Activated B cell treated with CpG ODN at 0.5 μM for 24 hours (primary cell): ENCODE data around the gene FUZ. TPM values are rescaled to one million over a fixed set of nuclear protein-coding genes. Genes with fewer than 3 reads are reported as not detected.
"Not testable (repeated sequence)": the region's sequence is repeated elsewhere in the genome, so short reads cannot be mapped to it uniquely, and the experiment has no call there.

Source experiments
- ATAC-seq: fragments of 200-7000 bp; cut with Tn5 transposase; one replicate; pipeline ENCODE4 v1.10.0; 2021; ENCODE audit warnings: low read depth, mild to moderate bottlenecking, moderate library complexity
- CTCF ChIA-PET: fragments of 350-600 bp; sonication (Branson Sonifier 250); formaldehyde crosslinking; loops from one replicate; lab custom pipeline; 2021; ENCODE audit warnings: antibody characterized with exemption; lab: Charles Lee
- POLR2A ChIA-PET: fragments of 350-600 bp; sonication (Branson Sonifier 250); formaldehyde crosslinking; loops from one replicate; lab custom pipeline; 2021; ENCODE audit warnings: antibody characterized with exemption; lab: Charles Lee
- DNase-seq: peaks from one replicate; pipeline ENCODE4 v3.0.0; 2022
- H3K27ac Mint-ChIP-seq: one replicate; pipeline ENCODE4 v1.8.0; 2020; ENCODE audit warnings: mixed read lengths
- H3K27me3 Mint-ChIP-seq: one replicate; pipeline ENCODE4 v1.8.0; 2021; ENCODE audit warnings: mixed read lengths
- H3K36me3 Mint-ChIP-seq: one replicate; pipeline ENCODE4 v1.8.0; 2021; ENCODE audit warnings: low read depth, mixed read lengths
- H3K4me1 Mint-ChIP-seq: one replicate; pipeline ENCODE4 v1.8.0; 2021; ENCODE audit warnings: mixed read lengths
- H3K4me3 Mint-ChIP-seq: one replicate; pipeline ENCODE4 v1.8.0; 2020; ENCODE audit warnings: mild to moderate bottlenecking, mixed read lengths
- H3K9me3 Mint-ChIP-seq: one replicate; pipeline ENCODE4 v1.8.0; 2020; ENCODE audit warnings: mixed read lengths
- CTCF ChIP-seq: fragments of 200-600 bp; IDR thresholded peaks from one replicate; pipeline ENCODE4 v1.8.0; 2022; ENCODE audit warnings: antibody characterized with exemption, mild to moderate bottlenecking
- intact Hi-C: fragments of 100-400 bp; cut with micrococcal nuclease; formaldehyde crosslinking; loops from one replicate; pipeline ENCODE4 v1.15.1; 2024
- total RNA-seq: library from RNA; stranded (reverse); gene quantifications from 2 replicates; pipeline ENCODE4 v1.2.3, GENCODE V29; 2022

FUZ gene
- total RNA-seq, 1 donor from 2014 or later, result 12.0 TPM

GRCh38 chr19:49827034-49827433 is 13.9 kb upstream of the FUZ start:
- CTCF ChIA-PET, result no interaction called here
- TF ChIP-seq CTCF, result no peak
- POLR2A ChIA-PET, result no interaction called here
- ATAC-seq, result no peak
- H3K4me3 Mint-ChIP-seq, result no peak overlapping the region
- H3K36me3 Mint-ChIP-seq, result peaks cover 60% of the 10 kb centered on the region
- H3K4me1 Mint-ChIP-seq, result peaks cover 13% of the 10 kb centered on the region
- H3K9me3 Mint-ChIP-seq, result no peaks in the 10 kb centered on the region
- intact Hi-C loops, result no loop called here
- H3K27me3 Mint-ChIP-seq, result no peaks in the 10 kb centered on the region
- no peak for DNase-seq
- no peak overlapping the region for H3K27ac Mint-ChIP-seq

GRCh38 chr19:49824662-49825061 is 11.6 kb upstream of the FUZ start:
- ATAC-seq (no peak), DNase-seq (no peak)
- ChIA-PET CTCF (no interaction called here), POLR2A (no interaction called here)
- no peak overlapping the region for H3K4me3 Mint-ChIP-seq
- intact Hi-C loops, result no loop called here
- H3K27ac Mint-ChIP-seq, result no peak overlapping the region
- TF ChIP-seq CTCF, result no peak
- no peaks in the 10 kb centered on the region for H3K27me3 Mint-ChIP-seq
- peaks cover 49% of the 10 kb centered on the region for H3K36me3 Mint-ChIP-seq
- no peaks in the 10 kb centered on the region for H3K9me3 Mint-ChIP-seq
- H3K4me1 Mint-ChIP-seq, result peaks cover 20% of the 10 kb centered on the region

- DNase-seq, result no peak
- H3K27ac Mint-ChIP-seq, result no peak overlapping the region
- peaks cover 41% of the 10 kb centered on the region for H3K36me3 Mint-ChIP-seq
- no peak for ATAC-seq
- POLR2A ChIA-PET, result interaction anchor here (1.2 kb wide), 1 partner anchor 46 kb away, joined by 12 read pairs; no protein-coding TSS in a partner anchor
- H3K27me3 Mint-ChIP-seq, result no peaks in the 10 kb centered on the region
- CTCF ChIA-PET, result no interaction called here
- no peak for TF ChIP-seq CTCF
- peaks cover 29% of the 10 kb centered on the region for H3K4me1 Mint-ChIP-seq
- no peaks in the 10 kb centered on the region for H3K9me3 Mint-ChIP-seq
- intact Hi-C loops, result no loop called here
- no peak overlapping the region for H3K4me3 Mint-ChIP-seq
Measured at GRCh38 chr19:49823472-49823871, 10.4 kb upstream of the FUZ start.

GRCh38 chr19:49820125-49820524 is 7.0 kb upstream of the FUZ start:
- no peak for ATAC-seq
- ChIA-PET POLR2A (interaction anchor here (0.7 to 1.6 kb wide), 4 partner anchors 9 to 519 kb away, joined by 3 to 5 read pairs (median 4); no protein-coding TSS in a partner anchor), CTCF (no interaction called here)
- intact Hi-C loops, result no loop called here
- H3K9me3 Mint-ChIP-seq, result no peaks in the 10 kb centered on the region
- no peak overlapping the region for H3K27ac Mint-ChIP-seq
- no peak overlapping the region for H3K4me3 Mint-ChIP-seq
- H3K27me3 Mint-ChIP-seq, result no peaks in the 10 kb centered on the region
- no peak for DNase-seq
- peaks cover 35% of the 10 kb centered on the region for H3K36me3 Mint-ChIP-seq
- TF ChIP-seq CTCF, result no peak
- peaks cover 37% of the 10 kb centered on the region for H3K4me1 Mint-ChIP-seq

- H3K27me3 Mint-ChIP-seq, H3K9me3 Mint-ChIP-seq, ATAC-seq, DNase-seq: not testable (repeated sequence)
- Mint-ChIP-seq H3K4me1 (peaks cover 39% of the 10 kb centered on the region), H3K4me3 (peak overlapping the region; percentile 98), H3K36me3 (peaks cover 31% of the 10 kb centered on the region), H3K27ac (peak overlapping the region; percentile 99)
- ChIA-PET CTCF (interaction anchor here (2.1 kb wide), 1 partner anchor 31 kb away, joined by 4 read pairs; the partner anchor contains the start of gene PTOV1), POLR2A (interaction anchor here (0.7 to 1.9 kb wide), 7 partner anchors 9 to 520 kb away, joined by 3 to 19 read pairs (median 4); partner anchors contain the start of genes PTOV1 and RPS11)
- intact Hi-C loops, result loop anchor here (2.0 to 5.0 kb wide), 2 partner anchors 142 to 179 kb away; partner anchors contain the start of genes PRMT1 and RRAS
Measured at GRCh38 chr19:49819452-49820115, 6.5 kb upstream of the FUZ start.
